ENCODE measurements around the gene LIPF. TPM values are rescaled to one million over a fixed set of nuclear protein-coding genes. Genes with fewer than 3 reads are reported as not detected.
A peak's percentile ranks its signal among the peaks of the same experiment; 100 is the strongest.
"Not testable (repeated sequence)": the region's sequence is repeated elsewhere in the genome, so short reads cannot be mapped to it uniquely, and the experiment has no call there.

The LIPF gene
- polyA plus RNA-seq, 3 donors, result not detected

DNA sequence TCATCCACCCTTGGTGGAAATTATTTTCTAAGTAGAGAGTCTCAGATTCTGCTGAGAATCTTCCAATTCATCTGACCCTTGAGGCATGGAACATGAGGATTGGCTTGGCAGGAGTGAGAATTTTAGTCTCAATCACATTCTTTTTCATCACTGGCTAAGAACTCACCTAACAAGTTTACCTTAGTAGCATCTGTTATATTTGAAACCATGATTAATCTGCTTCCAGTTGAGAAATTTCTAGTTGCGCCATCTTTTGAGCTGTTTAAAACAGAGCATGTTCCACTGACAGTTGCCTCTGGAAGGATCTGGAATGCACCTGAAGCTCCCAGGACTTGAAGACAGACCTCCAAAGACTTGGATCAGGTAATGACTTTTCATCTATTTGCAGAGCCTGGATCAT, 41.7 kb downstream of the LIPF start, which contains the start of gene LIPK:
Gene LIPK, plus strand, starts transcription at position 292 of the 400 bp plus-strand sequence. CDS start 18,295 bp downstream, outside the sequence.
- H3K36me3 ChIP-seq (replicated peaks in 1 of 2; ENCODE audit: control insufficient read depth in 1 of 2, insufficient read depth in 2 of 2, low read length in 2 of 2), result no peaks in the 10 kb centered on the region
- H3K27me3 ChIP-seq (ENCODE audit: control insufficient read depth in 2 of 2, insufficient read depth in 2 of 2, low read length in 2 of 2), result peaks cover 0 to 3% of the 10 kb centered on the region in 2 donors
- H3K4me1 ChIP-seq (ENCODE audit: control insufficient read depth in 1 of 2, insufficient read depth in 2 of 2, low read length in 2 of 2), result no peaks in the 10 kb centered on the region
- Mint-ChIP-seq H3K36me3 (no peaks in the 10 kb centered on the region), H3K4me1 (peaks cover 7% of the 10 kb centered on the region), H3K9me3 (peaks cover 0 to 6% (median 0%) of the 10 kb centered on the region in 7 donors), H3K4me3 (no peak within 1 kb of the TSS), H3K27ac (peak within 1 kb of the TSS in 1 of 7 donors; percentile 3), H3K27me3 (ENCODE audit: low read depth in 3 of 3) (peaks cover 2 to 9% (median 4%) of the 10 kb centered on the region in 3 donors)
- WGBS (ENCODE audit: insufficient coverage), result 100% methylated on average over 1 of the region's 1 CpG
- H4K20me1 ChIP-seq (ENCODE audit: insufficient read depth, low read length), result no peaks in the 10 kb centered on the region
- intact Hi-C loops (cut with micrococcal nuclease), result no loop called here
- no peak within 1 kb of the TSS for H2AFZ ChIP-seq (ENCODE audit: insufficient read depth, low read depth, low read length, poor library complexity, severe bottlenecking)
- H3K4me2 ChIP-seq (replicated peaks; ENCODE audit: extremely low read depth, low read length, poor library complexity, severe bottlenecking), result no peak within 1 kb of the TSS
- no peak for DNase-seq
- H3K27ac ChIP-seq (ENCODE audit: low read depth in 1 of 2, low read length in 2 of 2), result no peak within 1 kb of the TSS
- H3K4me3 ChIP-seq (replicated peaks in 1 of 3; ENCODE audit: low read depth in 2 of 3, low read length in 3 of 3), result no peak within 1 kb of the TSS
- H3K9me3 ChIP-seq (replicated peaks in 1 of 2; ENCODE audit: control insufficient read depth in 1 of 2, insufficient read depth in 1 of 2, low read length in 2 of 2), result no peaks in the 10 kb centered on the region
- TF ChIP-seq, protein P1, sequence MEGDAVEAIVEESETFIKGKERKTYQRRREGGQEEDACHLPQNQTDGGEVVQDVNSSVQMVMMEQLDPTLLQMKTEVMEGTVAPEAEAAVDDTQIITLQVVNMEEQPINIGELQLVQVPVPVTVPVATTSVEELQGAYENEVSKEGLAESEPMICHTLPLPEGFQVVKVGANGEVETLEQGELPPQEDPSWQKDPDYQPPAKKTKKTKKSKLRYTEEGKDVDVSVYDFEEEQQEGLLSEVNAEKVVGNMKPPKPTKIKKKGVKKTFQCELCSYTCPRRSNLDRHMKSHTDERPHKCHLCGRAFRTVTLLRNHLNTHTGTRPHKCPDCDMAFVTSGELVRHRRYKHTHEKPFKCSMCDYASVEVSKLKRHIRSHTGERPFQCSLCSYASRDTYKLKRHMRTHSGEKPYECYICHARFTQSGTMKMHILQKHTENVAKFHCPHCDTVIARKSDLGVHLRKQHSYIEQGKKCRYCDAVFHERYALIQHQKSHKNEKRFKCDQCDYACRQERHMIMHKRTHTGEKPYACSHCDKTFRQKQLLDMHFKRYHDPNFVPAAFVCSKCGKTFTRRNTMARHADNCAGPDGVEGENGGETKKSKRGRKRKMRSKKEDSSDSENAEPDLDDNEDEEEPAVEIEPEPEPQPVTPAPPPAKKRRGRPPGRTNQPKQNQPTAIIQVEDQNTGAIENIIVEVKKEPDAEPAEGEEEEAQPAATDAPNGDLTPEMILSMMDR (IDR thresholded peaks at IDR 0.05), result no peak
- no peaks in the 10 kb centered on the region for H3K79me2 ChIP-seq (ENCODE audit: insufficient read depth, low read length)
- no peak within 1 kb of the TSS for H3K9ac ChIP-seq (ENCODE audit: insufficient read depth, low read length, poor library complexity, severe bottlenecking)

DNA sequence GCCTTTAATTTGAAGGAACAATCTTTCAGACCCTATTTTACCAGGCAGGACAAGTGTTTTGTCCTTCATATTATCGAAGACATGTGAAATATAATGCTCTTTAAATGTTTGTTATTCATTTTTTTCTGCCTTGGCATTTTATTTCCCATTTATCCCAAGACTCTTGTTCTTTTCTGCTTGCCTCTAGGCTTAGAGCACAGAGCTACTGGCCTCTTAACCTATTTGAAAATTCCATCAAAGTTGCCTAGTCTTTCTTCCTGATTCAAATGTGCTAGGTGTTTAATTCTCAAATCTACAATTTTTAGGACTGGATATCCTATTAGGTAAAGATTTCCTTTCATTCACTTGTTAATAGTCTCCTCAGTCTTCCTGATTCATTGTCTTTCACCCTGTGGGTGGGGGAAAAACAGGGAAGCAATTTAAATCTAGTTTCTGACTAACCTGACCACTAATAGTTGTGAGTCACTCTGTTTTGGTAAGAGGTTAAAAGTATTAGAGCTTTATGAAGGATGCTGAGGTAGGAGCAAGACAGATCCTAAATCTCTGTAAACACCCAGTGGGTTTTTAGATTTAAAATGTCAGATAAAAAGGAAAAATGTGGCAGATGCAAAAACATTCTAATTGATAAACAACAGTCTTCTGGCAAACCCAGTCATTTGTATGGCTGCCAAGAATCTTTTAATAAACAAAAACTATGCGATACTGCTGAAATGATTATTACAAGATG, 43.4 kb downstream of the LIPF start:
- no peak overlapping the region for H3K4me2 ChIP-seq (replicated peaks; ENCODE audit: extremely low read depth, low read length, poor library complexity, severe bottlenecking)

DNA sequence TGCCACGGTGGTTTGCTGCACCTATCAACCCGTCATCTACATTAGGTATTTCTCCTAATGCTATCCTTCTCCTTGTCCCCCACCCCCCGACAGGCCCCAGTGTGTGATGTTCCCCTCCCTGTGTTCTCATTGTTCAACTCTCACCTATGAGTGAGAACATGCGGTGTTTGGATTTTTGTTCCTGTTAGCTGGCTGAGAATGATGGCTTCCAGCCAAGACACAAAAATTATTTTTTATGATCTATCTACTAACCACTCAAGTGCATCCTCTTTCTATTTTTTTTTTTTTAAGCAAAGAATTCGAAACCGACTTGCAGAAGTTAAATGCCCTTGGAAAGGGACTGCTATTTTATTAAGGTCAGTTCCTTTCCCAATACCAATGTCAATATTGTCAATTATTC, 45.1 kb downstream of the LIPF start:
- H3K4me2 ChIP-seq (replicated peaks; ENCODE audit: extremely low read depth, low read length, poor library complexity, severe bottlenecking); H3K9me3 ChIP-seq (replicated peaks in 1 of 2; ENCODE audit: control insufficient read depth in 1 of 2, insufficient read depth in 1 of 2, low read length in 2 of 2); H3K36me3 Mint-ChIP-seq; H3K4me3 Mint-ChIP-seq; DNase-seq; H3K4me1 ChIP-seq (ENCODE audit: control insufficient read depth in 1 of 2, insufficient read depth in 2 of 2, low read length in 2 of 2); H3K27ac Mint-ChIP-seq; H3K27ac ChIP-seq (ENCODE audit: low read depth in 1 of 2, low read length in 2 of 2); H3K27me3 ChIP-seq (ENCODE audit: control insufficient read depth in 2 of 2, insufficient read depth in 2 of 2, low read length in 2 of 2); H3K4me1 Mint-ChIP-seq; H3K4me3 ChIP-seq (replicated peaks in 1 of 3; ENCODE audit: low read depth in 2 of 3, low read length in 3 of 3); H4K20me1 ChIP-seq (ENCODE audit: insufficient read depth, low read length); H2AFZ ChIP-seq (ENCODE audit: insufficient read depth, low read depth, low read length, poor library complexity, severe bottlenecking); H3K27me3 Mint-ChIP-seq (ENCODE audit: low read depth in 3 of 3); H3K9ac ChIP-seq (ENCODE audit: insufficient read depth, low read length, poor library complexity, severe bottlenecking); H3K9me3 Mint-ChIP-seq; H3K36me3 ChIP-seq (replicated peaks in 1 of 2; ENCODE audit: control insufficient read depth in 1 of 2, insufficient read depth in 2 of 2, low read length in 2 of 2); H3K79me2 ChIP-seq (ENCODE audit: insufficient read depth, low read length); intact Hi-C loops (cut with micrococcal nuclease): not testable (repeated sequence)
- no CpG with 5 or more reads among the region's 6 CpGs for WGBS (ENCODE audit: insufficient coverage)

More for the DNA sequence above, 43.4 kb downstream of the LIPF start:
- peaks cover 2 to 9% (median 7%) of the 10 kb centered on the region in 3 donors for H3K27me3 Mint-ChIP-seq (ENCODE audit: low read depth in 3 of 3)
- peaks cover 0 to 6% (median 0%) of the 10 kb centered on the region in 7 donors for H3K9me3 Mint-ChIP-seq
- Histone ChIP-seq H3K4me1 (ENCODE audit: control insufficient read depth in 1 of 2, insufficient read depth in 2 of 2, low read length in 2 of 2) (no peaks in the 10 kb centered on the region), H3K27me3 (ENCODE audit: control insufficient read depth in 2 of 2, insufficient read depth in 2 of 2, low read length in 2 of 2) (peaks cover 0 to 3% of the 10 kb centered on the region in 2 donors), H3K79me2 (ENCODE audit: insufficient read depth, low read length) (no peaks in the 10 kb centered on the region), H3K36me3 (replicated peaks in 1 of 2; ENCODE audit: control insufficient read depth in 1 of 2, insufficient read depth in 2 of 2, low read length in 2 of 2) (no peaks in the 10 kb centered on the region), H3K9me3 (replicated peaks in 1 of 2; ENCODE audit: control insufficient read depth in 1 of 2, insufficient read depth in 1 of 2, low read length in 2 of 2) (no peaks in the 10 kb centered on the region), H3K4me3 (replicated peaks in 1 of 3; ENCODE audit: low read depth in 2 of 3, low read length in 3 of 3) (no peak overlapping the region), H2AFZ (ENCODE audit: insufficient read depth, low read depth, low read length, poor library complexity, severe bottlenecking) (no peak overlapping the region), H3K27ac (ENCODE audit: low read depth in 1 of 2, low read length in 2 of 2) (no peak overlapping the region), H3K9ac (ENCODE audit: insufficient read depth, low read length, poor library complexity, severe bottlenecking) (no peak overlapping the region), H4K20me1 (ENCODE audit: insufficient read depth, low read length) (no peaks in the 10 kb centered on the region)
- no CpG with 5 or more reads among the region's 2 CpGs for WGBS (ENCODE audit: insufficient coverage)
- H3K27ac Mint-ChIP-seq, result peak overlapping the region in 1 of 7 donors; percentile 73
- H3K36me3 Mint-ChIP-seq, result no peaks in the 10 kb centered on the region
- intact Hi-C loops (cut with micrococcal nuclease), result no loop called here
- DNase-seq, result peak; percentile 14 to 65 (median 40)
- H3K4me1 Mint-ChIP-seq, result peaks cover 7% of the 10 kb centered on the region
- H3K4me3 Mint-ChIP-seq, result no peak overlapping the region
- TF ChIP-seq, protein P1 (IDR thresholded peaks at IDR 0.05), result no peak

Data from CD14-positive monocyte (primary cell).